ENCODE results near the gene EPHB6.

EPHB6 gene

GRCh38 chr7:142897691-142898090 lies 42.8 kb downstream of the EPHB6 start:
- DNase-seq, result no peak

GRCh38 chr7:142898377-142899170 lies 43.7 kb downstream of the EPHB6 start:
- no peak for DNase-seq

DNA sequence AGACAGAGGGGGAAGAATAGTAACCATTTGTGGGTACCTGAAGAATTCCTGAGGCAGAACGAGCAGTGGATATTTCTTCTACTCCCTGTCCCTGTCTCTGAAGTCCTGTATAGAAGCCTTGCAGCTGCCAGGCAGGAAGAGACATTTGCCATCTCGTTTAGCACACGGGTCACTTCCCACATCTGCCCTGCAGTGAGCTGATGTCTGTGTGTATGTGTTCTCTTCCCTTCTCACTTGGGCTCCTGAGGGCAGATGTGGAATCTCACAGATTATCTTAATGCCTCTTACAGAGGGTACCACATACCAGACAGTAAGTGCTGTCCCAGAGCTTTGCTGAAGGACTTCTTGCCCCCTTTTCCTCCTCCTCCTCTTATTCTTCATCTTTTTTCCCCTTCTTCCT lies 44.8 kb downstream of the EPHB6 start:
- no peak for DNase-seq

GRCh38 chr7:142901426-142902259 lies 46.8 kb downstream of the EPHB6 start:
- no peak for DNase-seq

- DNase-seq, result no peak
Measured at GRCh38 chr7:142904128-142904527, 49.3 kb downstream of the EPHB6 start.

DNA sequence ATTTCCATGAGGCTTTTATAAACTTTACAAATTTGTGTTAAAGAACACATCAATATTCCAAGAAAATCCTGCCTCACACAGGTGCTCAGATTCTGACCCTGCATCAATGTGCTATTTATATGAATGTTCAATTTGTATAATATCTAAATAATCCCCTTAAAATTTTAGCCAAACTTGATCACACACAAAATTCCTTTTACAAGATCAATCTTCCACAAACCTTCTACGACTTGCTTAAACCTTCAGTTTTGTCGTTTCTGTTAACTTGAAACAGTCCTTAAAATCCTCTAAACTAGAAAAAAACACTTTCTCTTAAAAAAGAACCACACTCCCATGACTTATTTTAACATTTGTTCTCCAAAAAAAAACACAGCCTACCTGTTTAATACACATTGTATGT lies 50.9 kb downstream of the EPHB6 start:
- no peak for DNase-seq

GRCh38 chr7:142906643-142907042 lies 51.8 kb downstream of the EPHB6 start:
- DNase-seq, result no peak

DNA sequence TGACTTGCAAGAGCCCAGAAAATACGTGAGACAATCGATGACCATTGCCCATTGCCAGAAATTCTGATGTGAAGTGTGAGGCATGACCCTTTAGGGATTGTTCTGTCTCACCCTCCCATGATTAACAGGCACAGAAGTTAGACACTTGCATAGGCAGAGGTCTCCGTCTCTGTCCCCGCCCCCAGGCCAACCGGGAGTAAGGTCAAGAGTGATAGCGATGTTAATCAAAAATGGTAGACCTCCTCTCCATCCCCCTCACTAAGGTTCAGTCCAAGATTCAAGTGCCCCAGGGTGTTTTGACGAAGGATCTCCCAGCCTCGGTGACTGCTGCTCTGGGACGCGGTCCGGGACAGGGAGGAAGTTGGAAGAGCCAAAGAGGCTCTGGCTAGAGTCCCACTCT lies 53.4 kb downstream of the EPHB6 start:
- DNase-seq, result no peak

- DNase-seq, result peak; percentile 14
Measured at GRCh38 chr7:142908921-142909890, 54.3 kb downstream of the EPHB6 start.

- no peak for DNase-seq
Measured at GRCh38 chr7:142910031-142910433, 55.2 kb downstream of the EPHB6 start.

DNA sequence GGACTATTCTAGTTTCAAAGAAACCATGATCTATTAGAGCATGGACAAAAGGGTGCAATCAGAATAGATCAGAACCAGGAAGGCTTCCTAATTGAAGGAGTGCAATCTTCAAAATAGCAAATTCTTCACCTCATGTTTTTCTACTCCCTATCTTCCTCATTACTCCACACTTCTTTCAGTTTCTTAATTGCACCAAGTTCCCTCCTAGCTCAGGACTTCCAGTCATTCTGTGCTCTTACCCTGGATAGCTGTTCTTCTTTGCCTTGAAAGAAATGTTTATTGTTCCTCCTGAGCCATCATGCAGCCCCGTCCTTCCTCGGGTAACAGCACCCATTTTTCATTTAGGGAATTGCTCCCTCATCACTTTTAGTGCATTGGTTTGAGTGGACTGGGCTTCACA lies 55.6 kb downstream of the EPHB6 start:
- DNase-seq, result no peak

- DNase-seq, result no peak
Measured at GRCh38 chr7:142913051-142913450, 58.2 kb downstream of the EPHB6 start.

GRCh38 chr7:142913566-142913965 lies 58.7 kb downstream of the EPHB6 start:
- no peak for DNase-seq

- no peak for DNase-seq
Measured at GRCh38 chr7:142914121-142914520, 59.2 kb downstream of the EPHB6 start.

GRCh38 chr7:142915315-142915714 lies 60.4 kb downstream of the EPHB6 start:
- no peak for DNase-seq

DNA sequence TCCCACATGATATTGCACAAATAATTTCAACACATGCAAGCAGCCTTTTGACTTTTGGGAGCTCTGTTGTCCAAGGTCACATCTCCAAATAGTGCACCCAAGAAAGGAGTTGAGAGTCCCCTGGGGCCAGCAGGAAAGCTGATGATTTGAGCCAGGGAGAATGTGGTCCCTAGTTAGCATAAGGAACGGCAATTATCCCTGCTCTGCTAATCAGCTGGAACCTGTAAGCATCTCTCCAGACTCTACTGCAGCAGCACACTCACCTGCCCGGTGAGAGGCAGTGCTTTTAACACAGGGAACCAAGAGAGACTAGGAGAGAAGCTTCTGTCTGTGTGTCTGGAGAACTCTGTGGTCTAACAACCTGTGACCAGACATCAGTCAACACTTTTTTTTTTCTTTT lies 61.6 kb downstream of the EPHB6 start:
- DNase-seq, result no peak

GRCh38 chr7:142917447-142917846 lies 62.6 kb downstream of the EPHB6 start:
- no peak for DNase-seq

DNA sequence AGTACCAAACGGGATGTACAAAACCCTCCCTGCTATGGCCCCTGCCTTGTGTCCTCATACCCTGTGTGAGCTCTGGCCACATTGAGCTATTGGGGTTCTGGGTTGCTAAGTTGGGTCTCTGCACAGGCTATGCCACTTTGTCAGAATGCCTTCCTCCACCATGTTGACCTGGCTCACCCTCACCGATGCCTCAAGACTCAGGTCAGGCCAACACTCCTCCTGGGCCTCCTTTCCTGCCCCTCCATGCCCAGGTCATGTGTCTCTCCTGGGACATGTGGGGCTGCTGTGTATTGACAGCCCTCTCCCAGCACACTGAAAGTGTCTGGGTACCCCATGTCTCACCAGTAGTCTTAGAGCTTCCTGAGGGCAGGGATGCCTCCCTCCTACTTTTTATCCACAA lies 64.0 kb downstream of the EPHB6 start:
- DNase-seq, result no peak

DNA sequence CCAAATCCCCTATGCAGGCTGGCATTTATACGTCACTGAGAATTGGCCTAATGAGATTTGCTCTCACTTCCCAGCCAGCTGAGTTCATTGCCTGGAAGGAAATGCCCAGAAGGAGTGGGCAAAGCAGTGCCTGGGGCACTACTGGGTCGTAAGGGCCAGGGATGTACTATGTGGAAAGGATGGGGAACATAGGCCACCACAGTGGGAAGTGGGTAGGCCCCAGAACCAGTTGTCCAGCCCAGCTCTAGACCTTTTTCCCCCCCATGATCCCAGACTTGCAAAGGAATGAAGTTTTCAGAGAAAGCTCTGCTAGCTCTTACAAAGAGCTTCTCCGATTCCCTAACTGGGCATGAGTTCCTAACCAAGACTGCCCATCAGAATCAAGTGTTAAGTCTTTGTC lies 64.8 kb downstream of the EPHB6 start:
- no peak for DNase-seq
